ENCODE data around the gene SRP9. TPM values are rescaled to one million over a fixed set of nuclear protein-coding genes. Genes with fewer than 3 reads are reported as not detected.

The SRP9 gene
- total and polyA plus RNA-seq, 2 donors (not counting 1 experiment from before 2014, with no cell fraction given) = 73.4 to 117 TPM

DNA sequence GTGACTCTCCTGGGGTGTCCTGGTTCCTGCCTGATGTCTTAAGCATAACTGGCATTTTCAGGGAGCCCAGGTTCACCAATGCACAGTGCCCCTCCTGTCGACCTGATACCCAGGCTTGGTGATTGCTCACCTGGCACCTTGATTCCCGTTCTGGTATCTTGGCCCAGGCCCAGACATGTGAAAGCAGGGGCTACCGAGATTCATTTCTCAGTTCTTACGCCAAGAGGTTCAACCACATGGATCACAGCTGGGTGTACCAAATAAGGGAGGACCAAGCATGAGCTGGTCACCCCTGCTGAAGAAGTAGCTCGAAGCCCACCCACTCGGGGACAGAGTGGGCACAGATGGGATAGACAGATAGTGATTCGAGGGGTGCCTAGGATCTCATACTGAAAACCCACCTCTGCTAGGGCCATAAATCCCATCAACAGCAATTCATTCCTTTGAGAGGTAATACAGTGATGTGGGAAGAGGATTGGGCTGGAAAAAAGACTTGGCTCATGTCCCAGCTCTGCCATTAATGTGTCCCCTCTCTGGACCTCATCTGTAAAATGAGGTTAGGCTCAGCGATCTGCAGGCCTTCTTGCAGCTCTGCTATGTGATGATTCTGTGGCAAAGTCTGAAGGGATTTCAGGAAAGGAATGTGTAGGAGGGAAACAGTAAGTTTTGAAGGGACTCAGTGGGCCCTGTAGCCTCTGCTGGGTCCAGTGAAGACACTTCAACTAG is 35.0 kb downstream of the SRP9 start:
- Histone ChIP-seq H3K79me2 (ENCODE audit: control insufficient read depth, insufficient read depth, low read length) (no peaks in the 10 kb centered on the region), H3K27ac (ENCODE audit: low read length in 2 of 2) (no peak overlapping the region), H3K4me1 (ENCODE audit: control insufficient read depth in 2 of 2, insufficient read depth in 2 of 2, low read length in 2 of 2) (peaks cover 5 to 14% of the 10 kb centered on the region in 2 donors), H3K27me3 (replicated peaks in 1 of 4; ENCODE audit: control extremely low read depth in 1 of 4, control insufficient read depth in 3 of 4, insufficient read depth in 4 of 4, low read length in 3 of 4) (peaks cover 0 to 6% (median 3%) of the 10 kb centered on the region in 4 experiments), H3K9ac (ENCODE audit: low read length) (no peak overlapping the region), H3K4me2 (replicated peaks; ENCODE audit: low read depth, low read length, poor library complexity, severe bottlenecking) (no peak overlapping the region), H3K36me3 (replicated peaks in 1 of 2; ENCODE audit: control extremely low read depth in 1 of 2, control insufficient read depth in 1 of 2, extremely low read depth in 1 of 2, insufficient read depth in 2 of 2, low read length in 1 of 2) (no peaks in the 10 kb centered on the region), H4K20me1 (ENCODE audit: control insufficient read depth, insufficient read depth, low read length, poor library complexity, severe bottlenecking) (no peaks in the 10 kb centered on the region), H3K4me3 (ENCODE audit: control extremely low read depth in 1 of 5, extremely low read depth in 1 of 5, insufficient read depth in 1 of 5, low read depth in 2 of 5, low read length in 4 of 5) (no peak overlapping the region), H2AFZ (ENCODE audit: insufficient read depth, low read depth, low read length, poor library complexity, severe bottlenecking) (no peak overlapping the region), H3K9me3 (ENCODE audit: control extremely low read depth in 1 of 3, control insufficient read depth in 2 of 3, insufficient read depth in 1 of 3, low read length in 2 of 3) (no peaks in the 10 kb centered on the region)
- Mint-ChIP-seq H3K4me3 (no peak overlapping the region), H3K27ac (no peak overlapping the region), H3K9me3 (ENCODE audit: insufficient read depth) (no peaks in the 10 kb centered on the region), H3K27me3 (peaks cover 11% of the 10 kb centered on the region), H3K4me1 (peaks cover 11% of the 10 kb centered on the region)
- TF ChIP-seq EZH2 (IDR thresholded peaks at IDR 0.05; ENCODE audit: borderline replicate concordance, insufficient read depth, low read depth, low read length, poor library complexity, severe bottlenecking) = no peak
- TF ChIP-seq, protein P1, sequence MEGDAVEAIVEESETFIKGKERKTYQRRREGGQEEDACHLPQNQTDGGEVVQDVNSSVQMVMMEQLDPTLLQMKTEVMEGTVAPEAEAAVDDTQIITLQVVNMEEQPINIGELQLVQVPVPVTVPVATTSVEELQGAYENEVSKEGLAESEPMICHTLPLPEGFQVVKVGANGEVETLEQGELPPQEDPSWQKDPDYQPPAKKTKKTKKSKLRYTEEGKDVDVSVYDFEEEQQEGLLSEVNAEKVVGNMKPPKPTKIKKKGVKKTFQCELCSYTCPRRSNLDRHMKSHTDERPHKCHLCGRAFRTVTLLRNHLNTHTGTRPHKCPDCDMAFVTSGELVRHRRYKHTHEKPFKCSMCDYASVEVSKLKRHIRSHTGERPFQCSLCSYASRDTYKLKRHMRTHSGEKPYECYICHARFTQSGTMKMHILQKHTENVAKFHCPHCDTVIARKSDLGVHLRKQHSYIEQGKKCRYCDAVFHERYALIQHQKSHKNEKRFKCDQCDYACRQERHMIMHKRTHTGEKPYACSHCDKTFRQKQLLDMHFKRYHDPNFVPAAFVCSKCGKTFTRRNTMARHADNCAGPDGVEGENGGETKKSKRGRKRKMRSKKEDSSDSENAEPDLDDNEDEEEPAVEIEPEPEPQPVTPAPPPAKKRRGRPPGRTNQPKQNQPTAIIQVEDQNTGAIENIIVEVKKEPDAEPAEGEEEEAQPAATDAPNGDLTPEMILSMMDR (IDR thresholded peaks at IDR 0.05) = no peak
- DNase-seq (no peak), ATAC-seq (ENCODE audit: low read depth) (no peak)
- POLR2A ChIA-PET = no interaction called here
- intact Hi-C loops (cut with micrococcal nuclease) = loop anchor here (5.0 kb wide), 1 partner anchor 35 kb away; the partner anchor contains the start of gene SRP9
- CTCF ChIA-PET = interaction anchor here (0.5 to 1.0 kb wide), 2 partner anchors 118 to 333 kb away, joined by 3 read pairs; no protein-coding TSS in a partner anchor
- 95% methylated on average over 6 of the region's 8 CpGs for WGBS (ENCODE audit: insufficient coverage)
